RWPE1 (cell line): ENCODE measurements around the gene RNASE7.

ENCODE experiments used
- CTCF ChIA-PET: fragments of 350-600 bp; sonication (Branson Sonifier 250); formaldehyde crosslinking; extraction: SDS; loops from one replicate; lab custom pipeline; 2021; lab: Yijun Ruan, JAX
- POLR2A ChIA-PET: fragments of 400-600 bp; formaldehyde crosslinking; extraction: SDS; loops from one replicate; lab custom pipeline; 2020; ENCODE audit warnings: antibody characterized with exemption; ENCODE audit not compliant: low non-redundant PET; lab: Yijun Ruan, JAX
- DNase-seq: peaks from one replicate; pipeline ENCODE4 v3.0.0; 2012; ENCODE audit warnings: low spot score
- H3K27ac ChIP-seq: fragments of 450-650 bp; 2 replicates; pipeline ENCODE4 v1.5.1; 2017
- TF ChIP-seq, protein P1 (sequence below): fragments of 450-650 bp; conservative IDR thresholded peaks from 2 replicates; pipeline ENCODE4 v1.5.1; 2017; ENCODE audit warnings: low read depth, mild to moderate bottlenecking

Gene RNASE7

DNA sequence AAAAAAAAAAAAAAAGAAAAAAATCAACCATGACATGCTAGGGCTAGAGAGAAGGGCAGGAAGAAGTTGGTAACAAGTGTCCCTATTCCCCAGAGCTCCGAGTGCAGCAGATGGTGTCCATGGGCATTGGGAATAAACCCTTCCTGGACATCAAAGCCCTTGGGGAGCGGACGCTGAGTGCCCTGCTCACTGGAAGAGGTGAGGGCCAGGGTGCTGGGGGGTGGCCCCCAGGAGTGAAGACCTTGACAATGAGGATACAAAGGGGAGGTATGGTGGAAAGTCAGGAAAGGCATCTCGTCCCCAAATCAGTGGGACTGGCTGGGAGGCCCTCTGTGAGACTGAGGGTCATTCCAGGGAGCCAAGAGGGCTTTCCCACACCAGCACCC, 44.7 kb downstream of the RNASE7 start:
- ChIA-PET POLR2A (no interaction called here), CTCF (interaction anchor here (0.7 to 1.6 kb wide), 3 partner anchors 12 to 36 kb away, joined by 3 to 6 read pairs (median 3); no protein-coding TSS in a partner anchor)
- TF ChIP-seq, protein P1, sequence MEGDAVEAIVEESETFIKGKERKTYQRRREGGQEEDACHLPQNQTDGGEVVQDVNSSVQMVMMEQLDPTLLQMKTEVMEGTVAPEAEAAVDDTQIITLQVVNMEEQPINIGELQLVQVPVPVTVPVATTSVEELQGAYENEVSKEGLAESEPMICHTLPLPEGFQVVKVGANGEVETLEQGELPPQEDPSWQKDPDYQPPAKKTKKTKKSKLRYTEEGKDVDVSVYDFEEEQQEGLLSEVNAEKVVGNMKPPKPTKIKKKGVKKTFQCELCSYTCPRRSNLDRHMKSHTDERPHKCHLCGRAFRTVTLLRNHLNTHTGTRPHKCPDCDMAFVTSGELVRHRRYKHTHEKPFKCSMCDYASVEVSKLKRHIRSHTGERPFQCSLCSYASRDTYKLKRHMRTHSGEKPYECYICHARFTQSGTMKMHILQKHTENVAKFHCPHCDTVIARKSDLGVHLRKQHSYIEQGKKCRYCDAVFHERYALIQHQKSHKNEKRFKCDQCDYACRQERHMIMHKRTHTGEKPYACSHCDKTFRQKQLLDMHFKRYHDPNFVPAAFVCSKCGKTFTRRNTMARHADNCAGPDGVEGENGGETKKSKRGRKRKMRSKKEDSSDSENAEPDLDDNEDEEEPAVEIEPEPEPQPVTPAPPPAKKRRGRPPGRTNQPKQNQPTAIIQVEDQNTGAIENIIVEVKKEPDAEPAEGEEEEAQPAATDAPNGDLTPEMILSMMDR, result no peak
- H3K27ac ChIP-seq, result no peak overlapping the region
- no peak for DNase-seq

DNA sequence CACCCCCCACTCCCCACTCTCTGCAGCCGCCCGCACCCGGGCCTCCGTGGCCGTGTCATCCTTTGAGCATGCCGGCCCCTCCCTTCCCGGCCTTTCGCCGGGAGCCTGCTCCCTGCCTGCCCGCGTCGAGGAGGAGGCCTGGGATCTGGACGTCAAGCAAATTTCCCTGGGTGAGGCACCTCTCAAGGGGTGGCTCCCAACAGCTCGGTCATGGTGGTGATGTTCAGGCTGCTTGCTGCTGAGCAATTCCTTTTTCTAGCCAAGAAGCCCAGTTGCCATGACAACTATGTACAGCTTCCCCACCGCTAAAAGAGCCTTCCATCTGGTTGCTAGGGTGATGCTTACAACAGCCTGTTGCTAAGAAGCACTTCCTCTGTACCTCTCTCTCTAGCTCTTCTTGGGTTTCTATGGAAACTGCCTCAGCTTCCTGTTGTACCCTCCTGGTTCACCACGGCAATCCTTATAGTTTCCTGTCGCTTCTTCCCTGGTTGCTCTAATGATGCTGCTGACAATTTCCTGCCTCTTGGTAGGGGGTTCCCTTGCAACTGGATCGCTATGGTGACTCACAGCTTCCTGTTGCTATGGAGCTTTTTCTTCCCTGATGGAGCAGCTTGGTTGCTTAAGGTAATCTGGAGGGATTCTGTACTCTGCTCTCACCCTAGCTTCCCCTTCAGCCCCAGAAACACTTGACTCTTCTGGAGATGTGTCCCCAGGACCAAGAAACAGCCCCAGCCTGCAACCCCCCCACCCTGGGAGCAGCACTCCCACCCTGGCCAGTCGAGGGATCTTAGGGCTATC, 45.3 kb downstream of the RNASE7 start:
- no peak for DNase-seq
- CTCF ChIA-PET, result interaction anchor here (0.7 to 2.1 kb wide), 3 partner anchors 17 to 36 kb away, joined by 3 to 7 read pairs (median 6); no protein-coding TSS in a partner anchor
- H3K27ac ChIP-seq, result no peak overlapping the region
- TF ChIP-seq, protein P1, result no peak
- POLR2A ChIA-PET, result no interaction called here

DNA sequence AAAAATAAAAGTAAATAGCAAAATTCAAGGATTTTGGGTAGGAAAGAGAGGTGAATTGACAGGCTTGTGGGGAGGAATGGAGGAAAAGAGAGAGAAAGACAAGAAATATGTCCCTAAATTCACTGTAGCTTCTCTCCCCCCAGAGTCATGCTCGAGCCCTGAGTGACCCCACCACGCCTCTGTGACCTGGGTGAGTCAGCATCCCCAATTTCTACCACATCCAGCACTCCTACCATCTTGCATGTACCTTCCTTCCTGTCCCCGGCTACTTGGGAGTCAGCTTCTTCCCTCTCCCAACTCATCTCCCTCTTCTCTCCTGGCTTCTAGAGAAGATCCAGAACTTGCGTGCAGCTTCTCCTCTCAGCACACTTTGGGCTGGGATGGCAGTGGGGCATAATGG, 46.5 kb downstream of the RNASE7 start:
- TF ChIP-seq, protein P1, result no peak

DNA sequence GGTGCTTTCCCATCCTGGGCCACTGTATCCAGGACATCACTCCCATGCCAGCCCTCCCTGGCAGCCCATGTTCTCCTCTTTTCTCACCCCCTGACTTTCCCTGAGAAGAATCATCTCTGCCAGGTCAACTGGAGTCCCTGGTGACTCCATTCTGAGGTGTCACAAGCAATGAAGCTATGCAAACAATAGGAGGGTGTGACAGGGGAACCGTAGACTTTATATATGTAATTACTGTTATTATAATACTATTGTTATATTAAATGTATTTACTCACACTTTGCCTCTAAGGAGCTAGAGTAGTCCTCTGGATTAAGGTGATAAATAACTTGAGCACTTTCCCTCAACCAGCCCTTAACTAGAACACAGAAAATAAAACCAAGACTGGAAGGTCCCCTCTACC, 47.1 kb downstream of the RNASE7 start:
- DNase-seq, result no peak
- POLR2A ChIA-PET, result no interaction called here
- peak overlapping the region; percentile 45 for H3K27ac ChIP-seq
- CTCF ChIA-PET, result interaction anchor here (0.5 to 2.1 kb wide), 7 partner anchors 14 to 793 kb away, joined by 3 to 7 read pairs (median 3); no protein-coding TSS in a partner anchor
- TF ChIP-seq, protein P1, result no peak

More for the DNA sequence above, 46.5 kb downstream of the RNASE7 start:
- POLR2A ChIA-PET, result no interaction called here
- no peak for DNase-seq
- CTCF ChIA-PET, result interaction anchor here (0.8 to 2.1 kb wide), 3 partner anchors 15 to 792 kb away, joined by 3 to 7 read pairs (median 3); no protein-coding TSS in a partner anchor
- peak overlapping the region; percentile 45 for H3K27ac ChIP-seq

DNA sequence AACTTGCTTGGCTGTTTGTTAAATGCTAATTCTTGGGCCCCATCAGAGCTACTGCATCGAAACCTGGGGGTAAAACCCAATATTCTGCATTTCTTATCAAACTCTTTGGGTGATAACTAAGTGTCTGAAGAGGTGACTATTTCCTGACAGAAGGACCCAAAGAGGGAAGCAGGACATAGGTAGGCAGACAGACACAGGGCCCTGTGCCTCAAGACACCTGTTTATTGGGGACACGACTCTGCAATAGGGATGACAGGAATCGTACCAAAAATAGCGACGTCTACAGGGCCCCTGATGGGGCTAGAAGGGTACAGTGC, 47.7 kb downstream of the RNASE7 start:
- no peak overlapping the region for H3K27ac ChIP-seq
- ChIA-PET CTCF (interaction anchor here (0.6 to 2.1 kb wide), 6 partner anchors 14 to 75 kb away, joined by 3 to 7 read pairs (median 3); no protein-coding TSS in a partner anchor), POLR2A (no interaction called here)
- TF ChIP-seq, protein P1, result no peak
- no peak for DNase-seq

DNA sequence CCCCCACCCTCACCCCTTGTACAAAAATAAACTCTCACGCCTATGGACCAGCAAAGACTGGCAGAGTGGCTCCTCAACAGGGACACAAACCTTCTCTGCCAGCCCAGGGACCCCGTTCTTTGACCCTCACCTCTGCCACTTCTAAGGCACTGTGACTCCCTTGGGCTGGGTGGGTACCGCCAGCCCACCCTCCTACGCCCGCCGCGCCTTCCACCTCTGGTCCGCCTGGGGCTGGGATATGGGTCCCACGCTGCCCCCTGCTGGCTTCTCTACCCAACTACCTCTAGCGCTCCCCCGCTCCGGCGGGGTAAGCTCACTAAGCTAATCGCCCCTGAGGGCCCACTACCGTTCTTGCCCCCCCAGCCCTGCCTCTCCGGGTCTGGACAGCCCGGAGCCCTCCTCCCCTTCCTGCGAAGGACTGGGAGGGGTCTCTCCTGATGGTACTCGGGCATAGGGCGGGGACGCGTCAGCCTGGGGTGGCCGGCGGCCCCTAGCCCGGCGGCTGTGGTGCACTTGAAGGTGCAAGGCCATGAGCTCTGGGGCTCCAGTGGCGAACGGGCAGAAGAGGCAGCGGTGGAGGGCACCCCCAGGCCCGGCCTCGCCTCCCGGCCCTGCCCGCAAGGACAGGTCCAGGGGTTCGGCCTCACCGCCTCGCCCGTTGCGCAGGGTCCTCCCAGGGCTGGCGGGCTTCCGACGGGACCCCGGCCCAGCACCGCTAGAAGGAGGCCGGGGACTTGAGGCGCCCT, 48.2 kb downstream of the RNASE7 start:
- DNase-seq, result no peak
- ChIA-PET CTCF (interaction anchor here (0.6 to 1.8 kb wide), 5 partner anchors 13 to 75 kb away, joined by 3 to 6 read pairs (median 3); no protein-coding TSS in a partner anchor), POLR2A (no interaction called here)
- TF ChIP-seq, protein P1, result 0 out of 2 replicates have a peak, but pooled peaks have one; percentile 11
- H3K27ac ChIP-seq, result no peak overlapping the region
